HG03135 (cell line): ENCODE measurements around the gene AP3M1.
A peak's percentile ranks its signal among the peaks of the same experiment; 100 is the strongest.

ENCODE experiments used
- ATAC-seq: cut with Tn5 transposase; IDR thresholded peaks from one replicate; pipeline ENCODE4 v1.9.1; 2021; ENCODE audit warnings: mild to moderate bottlenecking, moderate library complexity; ENCODE audit not compliant: unreplicated experiment

The AP3M1 gene

GRCh38 chr10:74117738-74118137 is 32.9 kb downstream of the AP3M1 start:
- no peak for ATAC-seq

GRCh38 chr10:74114041-74114448 is 36.6 kb downstream of the AP3M1 start:
- no peak for ATAC-seq

DNA sequence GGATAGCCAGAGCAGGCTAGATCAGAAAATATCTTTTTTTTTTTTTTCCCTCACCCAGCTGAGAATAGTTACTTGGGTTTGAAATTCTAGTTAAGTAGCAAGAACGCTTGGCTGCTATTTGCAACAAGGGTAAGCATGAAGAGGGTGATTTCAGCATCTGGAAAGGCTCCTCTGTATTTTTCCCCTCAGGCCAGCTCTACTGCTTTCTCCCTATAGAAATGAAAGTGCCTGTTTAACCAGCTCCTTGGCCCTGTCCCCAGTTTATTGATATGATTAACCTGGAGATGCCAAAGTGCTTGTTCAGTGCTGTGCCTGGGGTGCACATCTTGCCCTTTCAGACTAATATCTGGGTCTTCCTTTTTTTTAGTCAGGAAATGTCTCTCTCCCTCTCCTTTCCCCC is 37.1 kb downstream of the AP3M1 start:
- ATAC-seq = no peak

DNA sequence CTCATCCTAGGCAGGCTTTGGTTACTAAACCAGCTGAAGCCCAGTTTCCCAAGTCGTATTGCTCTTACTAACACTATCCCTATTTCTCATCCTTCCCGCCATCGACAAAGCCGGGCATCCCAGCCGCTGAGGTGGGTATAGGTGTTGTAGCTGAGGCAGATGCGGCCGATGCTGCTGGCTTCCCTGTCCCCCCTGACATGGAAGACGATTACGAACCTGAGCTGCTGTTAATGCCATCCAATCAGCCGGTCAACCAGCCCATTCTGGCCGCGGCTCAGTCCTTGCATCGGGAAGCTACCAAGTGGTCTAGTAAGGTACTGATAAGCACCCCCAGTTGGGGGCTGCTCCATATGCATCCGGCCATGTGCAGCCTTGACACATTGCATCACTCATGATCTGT is 38.8 kb downstream of the AP3M1 start:
- ATAC-seq = no peak

DNA sequence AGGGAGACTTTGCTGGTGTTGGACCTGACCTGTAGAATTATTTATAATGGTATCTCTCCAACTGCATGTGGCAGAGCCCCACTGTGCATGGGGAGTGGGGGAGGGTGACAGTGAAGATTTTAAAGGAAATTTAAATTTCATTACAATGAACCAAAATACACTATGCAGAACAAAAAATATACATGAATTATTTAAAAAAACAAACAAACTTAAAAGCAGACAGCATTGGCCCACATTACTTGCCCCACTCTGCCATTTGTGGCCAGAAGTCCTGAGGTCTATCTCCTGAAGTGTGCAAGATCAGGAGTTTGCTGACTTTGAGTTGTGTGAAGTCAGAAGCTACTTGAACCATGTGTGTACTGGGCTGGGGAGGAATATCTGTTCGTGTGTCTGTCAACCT is 40.5 kb downstream of the AP3M1 start:
- ATAC-seq = no peak

DNA sequence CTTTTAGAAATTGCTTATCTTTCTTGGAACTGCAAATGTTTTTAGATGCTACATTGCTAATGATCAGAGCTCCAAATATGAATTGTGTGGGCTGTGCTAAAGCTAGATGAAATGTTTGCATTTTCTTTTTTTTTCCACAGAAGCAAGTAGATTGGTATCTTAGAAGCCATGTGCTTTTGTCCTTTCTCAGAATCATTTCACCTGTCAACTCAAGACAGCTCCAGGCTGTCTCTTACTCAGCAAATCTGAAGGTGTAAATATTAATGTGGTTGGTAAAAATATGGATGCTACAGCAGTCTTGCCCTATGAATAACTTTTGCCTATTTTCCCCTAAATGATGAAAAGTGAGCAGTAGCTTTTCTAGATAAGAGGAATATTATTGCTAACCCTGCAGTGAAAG is 41.2 kb downstream of the AP3M1 start:
- ATAC-seq = no peak

DNA sequence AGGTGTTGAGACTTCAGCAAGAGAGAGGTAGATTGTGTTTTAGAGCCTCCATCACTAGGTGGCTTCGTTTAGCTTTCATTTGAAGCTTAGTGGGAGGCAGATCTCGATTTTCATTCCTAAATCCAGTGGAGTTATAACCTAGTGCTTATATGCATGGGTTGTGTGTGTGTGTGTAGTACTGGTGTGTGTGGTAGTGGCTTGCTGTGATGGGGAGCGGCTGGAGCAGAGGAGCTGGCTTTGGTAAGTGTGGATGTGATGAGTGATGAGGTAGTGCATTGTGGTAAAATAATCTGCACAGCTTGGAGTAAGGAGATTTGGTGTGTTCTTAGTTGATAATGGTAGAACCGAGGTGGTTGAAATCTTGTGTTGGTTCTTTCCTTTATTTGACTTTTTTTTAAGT is 43.2 kb downstream of the AP3M1 start:
- ATAC-seq = no peak

GRCh38 chr10:74104996-74105395 is 45.6 kb downstream of the AP3M1 start:
- no peak for ATAC-seq

DNA sequence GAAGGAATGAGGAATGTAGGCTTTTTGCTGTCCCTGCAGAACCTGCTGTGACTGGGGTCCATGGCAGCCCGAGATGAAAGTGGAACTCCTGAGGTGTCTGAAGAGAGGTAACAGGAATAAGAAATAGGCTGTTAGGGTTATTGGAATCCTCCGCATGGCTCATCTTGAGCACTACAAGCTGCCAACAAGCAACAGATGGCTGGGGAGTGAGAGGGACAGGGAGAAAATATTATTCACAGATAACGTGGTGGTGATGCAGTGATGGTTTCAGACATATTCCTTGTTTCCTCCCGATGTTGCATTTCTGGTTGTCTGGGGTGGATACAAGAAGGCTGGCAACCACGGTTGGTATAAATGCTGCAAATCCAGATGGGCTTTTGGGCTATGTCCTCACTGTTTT is 46.1 kb downstream of the AP3M1 start:
- ATAC-seq = no peak

- ATAC-seq = no peak
Measured at GRCh38 chr10:74103560-74104258, 46.9 kb downstream of the AP3M1 start.

- ATAC-seq = no peak
Measured at GRCh38 chr10:74099836-74100235, 50.8 kb downstream of the AP3M1 start.

DNA sequence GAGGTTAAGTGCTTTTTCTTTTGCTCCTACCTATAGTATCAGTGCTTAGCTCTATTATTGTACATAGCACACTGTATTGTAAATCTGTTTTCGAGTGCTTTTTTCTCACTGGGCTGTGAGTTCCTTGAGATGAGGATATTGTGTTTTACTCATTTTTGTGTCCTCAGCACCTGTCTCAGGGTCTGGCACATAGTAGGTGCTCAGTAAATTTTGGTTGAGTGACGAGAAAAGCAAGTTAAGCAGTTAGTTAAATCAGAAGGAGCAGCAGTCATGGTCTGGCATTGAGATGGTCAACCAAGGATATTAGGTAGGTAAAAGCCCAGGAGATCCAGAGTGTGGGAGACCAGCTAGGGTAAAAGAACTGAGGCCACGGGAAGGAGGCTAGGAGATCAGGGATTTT is 51.2 kb downstream of the AP3M1 start:
- ATAC-seq = no peak

- ATAC-seq = no peak
Measured at GRCh38 chr10:74097776-74098175, 52.9 kb downstream of the AP3M1 start.

DNA sequence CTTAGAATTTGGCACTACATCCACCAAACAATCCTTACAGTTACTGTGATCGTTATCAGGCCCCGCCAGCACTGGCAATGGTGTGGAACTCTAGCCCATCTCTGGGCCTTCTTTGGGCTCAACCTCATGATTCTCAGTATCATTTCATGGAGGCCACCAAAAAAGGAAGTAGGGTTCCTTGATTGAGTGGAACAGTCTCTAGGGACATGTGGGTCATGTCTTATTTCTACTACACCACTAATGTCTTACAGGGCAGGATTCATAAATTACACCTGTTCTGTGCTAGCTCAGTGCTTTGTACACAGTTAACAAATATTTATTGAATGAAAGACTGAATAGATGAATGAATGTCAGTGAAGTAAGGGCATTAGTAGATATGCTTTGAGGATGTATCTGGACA is 53.9 kb downstream of the AP3M1 start:
- peak; percentile 89 for ATAC-seq

- ATAC-seq = no peak
Measured at GRCh38 chr10:74094231-74094630, 56.4 kb downstream of the AP3M1 start.

GRCh38 chr10:74093530-74094164 is 57.0 kb downstream of the AP3M1 start:
- ATAC-seq = no peak

GRCh38 chr10:74092372-74092771 is 58.3 kb downstream of the AP3M1 start:
- ATAC-seq = no peak

- no peak for ATAC-seq
Measured at GRCh38 chr10:74088722-74089121, 61.9 kb downstream of the AP3M1 start.

- no peak for ATAC-seq
Measured at GRCh38 chr10:74086317-74086716, 64.3 kb downstream of the AP3M1 start.

- peak; percentile 61 for ATAC-seq
Measured at GRCh38 chr10:74084955-74085354, 65.7 kb downstream of the AP3M1 start.

DNA sequence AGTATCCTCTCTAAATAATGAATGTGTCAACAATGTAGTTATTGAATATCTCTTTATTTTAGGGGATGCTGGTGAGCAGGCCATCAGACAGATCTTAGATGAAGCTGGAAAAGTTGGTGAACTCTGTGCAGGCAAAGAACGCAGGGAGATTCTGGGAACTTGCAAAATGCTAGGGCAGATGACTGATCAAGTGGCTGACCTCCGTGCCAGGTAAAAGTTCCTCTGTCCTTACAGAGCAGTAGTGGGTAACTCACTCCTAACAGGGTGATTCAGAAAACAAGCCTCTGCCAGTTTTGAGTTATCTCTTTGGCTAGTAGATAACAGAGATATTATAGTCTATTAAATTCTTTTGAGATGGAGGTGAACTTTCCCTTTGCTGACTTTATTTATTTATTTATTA is 67.3 kb downstream of the AP3M1 start:
- ATAC-seq = no peak

GRCh38 chr10:74081941-74082718 is 68.5 kb downstream of the AP3M1 start:
- ATAC-seq = no peak
